HepG2 (cell line): Measurements from ENCODE around the gene ORMDL3. TPM values are rescaled to one million over a fixed set of nuclear protein-coding genes. Genes with fewer than 3 reads are reported as not detected.
A peak's percentile ranks its signal among the peaks of the same experiment; 100 is the strongest.

Experiments used
- CBX2 ChIP-seq, 2 experiments: fragments of 200-600 bp in 1 of 2; sonication (generic); formaldehyde crosslinking in 1 of 2; IDR thresholded peaks; 2 replicates each; pipeline versions ENCODE4 v1.7.0 to v1.8.1; 2018 to 2022; ENCODE audit warnings: low read depth in 2 of 2, low read length in 1 of 2, mild to moderate bottlenecking in 1 of 2, missing genetic modification reagents in 1 of 2
- CENPT ChIP-seq: sonication (generic); formaldehyde crosslinking; IDR thresholded peaks from 2 replicates; pipeline ENCODE4 v1.8.0; 2022; ENCODE audit warnings: low read depth, mild to moderate bottlenecking, moderate library complexity, missing genetic modification reagents
- ELF4 ChIP-seq: sonication (generic); formaldehyde crosslinking; IDR thresholded peaks from 2 replicates; pipeline ENCODE4 v1.5.0; 2020; ENCODE audit warnings: missing genetic modification reagents, mild to moderate bottlenecking, moderate library complexity, borderline replicate concordance
- ELK4 ChIP-seq: sonication (generic); formaldehyde crosslinking; IDR thresholded peaks from 2 replicates; pipeline ENCODE4 v1.9.0; 2021; ENCODE audit warnings: missing genetic modification reagents, borderline replicate concordance
- ETV5 ChIP-seq: IDR thresholded peaks from 2 replicates; pipeline ENCODE4 v1.6.1; 2018; ENCODE audit warnings: missing biosample characterization, missing genetic modification reagents, inconsistent platforms, borderline replicate concordance
- GABPA ChIP-seq, 2 experiments: IDR thresholded peaks; 2 replicates each; pipeline ENCODE4 v1.6.1; 2011 to 2016; ENCODE audit warnings: low read depth in 2 of 2, low read length in 1 of 2, missing biosample characterization in 1 of 2, missing genetic modification characterization in 1 of 2
- JARID2 ChIP-seq: sonication (generic); formaldehyde crosslinking; IDR thresholded peaks from 2 replicates; pipeline ENCODE4 v1.8.1; 2023; ENCODE audit warnings: missing genetic modification reagents, inconsistent platforms; ENCODE audit not compliant: insufficient replicate concordance
- KMT2A ChIP-seq: sonication (generic); formaldehyde crosslinking; IDR thresholded peaks from 2 replicates; pipeline ENCODE4 v1.4.0; 2020; ENCODE audit warnings: missing genetic modification reagents
- NCOA1 ChIP-seq: sonication (generic); formaldehyde crosslinking; IDR thresholded peaks from 2 replicates; pipeline ENCODE4 v1.9.0; 2021; ENCODE audit warnings: missing genetic modification reagents
- NONO ChIP-seq, 2 experiments: fragments of 450-650 bp in 1 of 2; sonication (generic) in 1 of 2; formaldehyde crosslinking in 1 of 2; IDR thresholded peaks in 1 of 2; conservative IDR thresholded peaks in 1 of 2; 2 replicates each; pipeline versions ENCODE4 v1.6.1 to v1.8.0; 2017 to 2022; ENCODE audit warnings: mild to moderate bottlenecking in 1 of 2, missing genetic modification reagents in 1 of 2, moderate library complexity in 1 of 2
- RFXAP ChIP-seq: sonication (generic); formaldehyde crosslinking; IDR thresholded peaks from 2 replicates; pipeline ENCODE4 v1.4.0; 2020; ENCODE audit warnings: missing genetic modification reagents, borderline replicate concordance
- SALL1 ChIP-seq: sonication (generic); formaldehyde crosslinking; IDR thresholded peaks from 2 replicates; pipeline ENCODE4 v1.8.0; 2022; ENCODE audit warnings: mild to moderate bottlenecking, missing genetic modification reagents
- SAP130 ChIP-seq: IDR thresholded peaks from 2 replicates; pipeline ENCODE4 v1.6.1; 2016; ENCODE audit warnings: low read depth
- SUZ12 ChIP-seq: fragments of 150-350 bp; IDR thresholded peaks from 2 replicates; pipeline ENCODE4 v1.6.1; 2014; ENCODE audit warnings: low read depth, low read length
- ZBTB38 ChIP-seq: sonication (generic); formaldehyde crosslinking; IDR thresholded peaks from 2 replicates; pipeline ENCODE4 v1.5.1; 2020; ENCODE audit warnings: mild to moderate bottlenecking, missing genetic modification reagents
- ZHX1 ChIP-seq: sonication (generic); formaldehyde crosslinking; IDR thresholded peaks from 2 replicates; pipeline ENCODE4 v1.8.1; 2022; ENCODE audit warnings: low read depth, mild to moderate bottlenecking, missing genetic modification reagents
- ZNF333 ChIP-seq: sonication (generic); formaldehyde crosslinking; IDR thresholded peaks from 2 replicates; pipeline ENCODE4 v1.4.0; 2020; ENCODE audit warnings: mild to moderate bottlenecking, missing genetic modification reagents, borderline replicate concordance
- ZNF570 ChIP-seq: sonication (generic); formaldehyde crosslinking; IDR thresholded peaks from 2 replicates; pipeline ENCODE4 v1.4.0; 2020; ENCODE audit warnings: mild to moderate bottlenecking, missing genetic modification reagents, borderline replicate concordance
- ZNF7 ChIP-seq: IDR thresholded peaks from 2 replicates; pipeline ENCODE4 v1.6.1; 2016; ENCODE audit warnings: missing biosample characterization, missing genetic modification reagents
- ZNF776 ChIP-seq: sonication (generic); formaldehyde crosslinking; IDR thresholded peaks from 2 replicates; pipeline ENCODE4 v1.4.0; 2020; ENCODE audit warnings: mild to moderate bottlenecking, missing genetic modification reagents
- ZNF792 ChIP-seq: IDR thresholded peaks from 2 replicates; pipeline ENCODE4 v1.6.1; 2016
- polyA plus RNA-seq, 8 experiments: library from polyadenylated mRNA; depleted of rRNA in 3 of 8; stranded (reverse) in 7 of 8; unstranded in 1 of 8; fragments of >200 nt; fragmentation: Illumina TruSeq in 4 of 8; extraction: Trizol in 4 of 8; gene quantifications; 2 replicates each; pipeline versions ENCODE4 v1.2.1 to v1.2.3, GENCODE V29; 2011 to 2016; ENCODE audit warnings: low read depth in 4 of 8, missing spikeins in 1 of 8, mixed read lengths in 1 of 8; ENCODE audit not compliant: insufficient read depth in 1 of 8
- total RNA-seq, 5 experiments: library from RNA; depleted of rRNA; stranded (reverse); fragments of >200 nt; fragmentation: Illumina TruSeq; extraction: Trizol; gene quantifications; 2 replicates each; pipeline ENCODE4 v1.2.3, GENCODE V29; 2016; ENCODE audit warnings: low read depth in 1 of 5
- TF ChIP-seq, protein P1 (sequence below): sonication (generic); formaldehyde crosslinking; IDR thresholded peaks from 2 replicates; pipeline ENCODE4 v1.5.0; 2020; ENCODE audit warnings: missing genetic modification reagents
- TF ChIP-seq, protein P2 (sequence below): sonication (generic); formaldehyde crosslinking; IDR thresholded peaks from 2 replicates; pipeline ENCODE4 v1.5.0; 2020; ENCODE audit warnings: missing genetic modification reagents
- TF ChIP-seq, protein P3 (sequence below): sonication (generic); formaldehyde crosslinking; IDR thresholded peaks from 2 replicates; pipeline ENCODE4 v1.5.0; 2020; ENCODE audit warnings: missing genetic modification reagents

The ORMDL3 gene
- total and polyA plus RNA-seq, 2 of the 13 experiments (the other 11 are each of a cell fraction or from before 2014, with no cell fraction given), result 181 to 384 TPM

DNA sequence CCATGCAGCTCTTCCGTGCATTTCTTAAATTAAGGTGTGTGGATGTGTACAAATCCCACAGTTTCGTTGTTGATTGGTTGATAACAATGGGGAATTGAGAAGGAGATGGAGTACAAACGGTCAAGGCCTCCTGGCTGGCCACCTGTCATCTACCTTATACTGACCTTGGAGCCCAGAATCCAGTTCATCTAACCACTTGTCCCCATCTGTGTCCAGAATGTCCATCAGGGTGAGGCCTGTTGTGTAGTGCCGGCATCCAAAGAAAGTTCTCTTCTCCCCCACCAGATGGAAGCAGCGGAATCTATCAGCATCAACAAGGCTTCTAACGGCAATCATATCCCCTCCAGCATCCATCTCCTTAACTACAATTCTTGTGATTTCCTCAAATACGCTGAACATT is 10.5 kb downstream of the ORMDL3 start (continued):
- TF ChIP-seq ZHX1 (CRISPR knock-in tag), result no peak
- TF ChIP-seq, protein P1, sequence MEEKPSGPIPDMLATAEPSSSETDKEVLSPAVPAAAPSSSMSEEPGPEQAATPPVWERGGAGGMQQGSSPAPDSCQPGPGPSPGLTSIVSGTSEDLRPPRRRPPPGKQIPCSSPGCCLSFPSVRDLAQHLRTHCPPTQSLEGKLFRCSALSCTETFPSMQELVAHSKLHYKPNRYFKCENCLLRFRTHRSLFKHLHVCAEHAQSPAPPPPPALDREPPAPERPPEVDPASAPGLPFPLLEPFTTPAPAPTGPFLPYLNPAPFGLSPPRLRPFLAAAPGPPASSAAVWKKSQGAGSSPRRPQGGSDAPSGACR (CRISPR knock-in tag), result peak; percentile 40; the same call in 1 of the 2 replicates
- TF ChIP-seq NCOA1 (CRISPR knock-in tag), result no peak
- 0 out of 2 replicates have a peak, but pooled peaks have one; percentile 16 for TF ChIP-seq ZNF792 (CRISPR knock-in tag)
- no peak for TF ChIP-seq SALL1 (CRISPR knock-in tag)
- TF ChIP-seq JARID2 (CRISPR knock-in tag), result no peak
- no peak; the same call in 1 of the 2 replicates for TF ChIP-seq ZBTB38 (CRISPR knock-in tag)
- TF ChIP-seq GABPA (IDR thresholded peaks at IDR 0.05; ENCODE audit: low read depth, low read length), result no peak
- no peak for TF ChIP-seq GABPA (CRISPR knock-in tag; IDR thresholded peaks at IDR 0.05; ENCODE audit: low read depth)
- TF ChIP-seq SUZ12, result no peak
- no peak for TF ChIP-seq ETV5
- TF ChIP-seq RFXAP (CRISPR knock-in tag), result peak; percentile 91
- TF ChIP-seq ZNF570, result no peak
- TF ChIP-seq SAP130 (CRISPR knock-in tag), result peak; percentile 27
- TF ChIP-seq CBX2 (IDR thresholded peaks at IDR 0.05; ENCODE audit: low read depth, low read length), result no peak
- no peak for TF ChIP-seq CBX2 (CRISPR knock-in tag; IDR thresholded peaks at IDR 0.05; ENCODE audit: low read depth)
- TF ChIP-seq KMT2A (CRISPR knock-in tag), result no peak
- TF ChIP-seq, protein P2, sequence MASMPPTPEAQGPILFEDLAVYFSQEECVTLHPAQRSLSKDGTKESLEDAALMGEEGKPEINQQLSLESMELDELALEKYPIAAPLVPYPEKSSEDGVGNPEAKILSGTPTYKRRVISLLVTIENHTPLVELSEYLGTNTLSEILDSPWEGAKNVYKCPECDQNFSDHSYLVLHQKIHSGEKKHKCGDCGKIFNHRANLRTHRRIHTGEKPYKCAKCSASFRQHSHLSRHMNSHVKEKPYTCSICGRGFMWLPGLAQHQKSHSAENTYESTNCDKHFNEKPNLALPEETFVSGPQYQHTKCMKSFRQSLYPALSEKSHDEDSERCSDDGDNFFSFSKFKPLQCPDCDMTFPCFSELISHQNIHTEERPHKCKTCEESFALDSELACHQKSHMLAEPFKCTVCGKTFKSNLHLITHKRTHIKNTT (CRISPR knock-in tag), result no peak
- no peak for TF ChIP-seq ELF4 (CRISPR knock-in tag)
- no peak for TF ChIP-seq NONO (IDR thresholded peaks at IDR 0.05)
- no peak for TF ChIP-seq NONO (CRISPR knock-in tag; conservative IDR thresholded peaks at IDR 0.05)
- TF ChIP-seq ZNF333 (CRISPR knock-in tag), result no peak
- no peak for TF ChIP-seq ZNF7 (CRISPR knock-in tag)
- no peak for TF ChIP-seq ZNF776 (CRISPR knock-in tag)
- TF ChIP-seq, protein P3, sequence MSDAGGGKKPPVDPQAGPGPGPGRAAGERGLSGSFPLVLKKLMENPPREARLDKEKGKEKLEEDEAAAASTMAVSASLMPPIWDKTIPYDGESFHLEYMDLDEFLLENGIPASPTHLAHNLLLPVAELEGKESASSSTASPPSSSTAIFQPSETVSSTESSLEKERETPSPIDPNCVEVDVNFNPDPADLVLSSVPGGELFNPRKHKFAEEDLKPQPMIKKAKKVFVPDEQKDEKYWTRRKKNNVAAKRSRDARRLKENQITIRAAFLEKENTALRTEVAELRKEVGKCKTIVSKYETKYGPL, result no peak
- no peak for TF ChIP-seq ELK4 (CRISPR knock-in tag)
- no peak for TF ChIP-seq CENPT (CRISPR knock-in tag)
